ENCODE results near the gene SUPT20HL2.

SUPT20HL2 gene

GRCh38 chrX:24266996-24267395 lies 46.9 kb downstream of the SUPT20HL2 start:
- Histone ChIP-seq H3K27me3 (ENCODE audit: insufficient read depth, insufficient read length) (no peaks in the 10 kb centered on the region), H3K4me1 (ENCODE audit: insufficient read depth, insufficient read length) (no peaks in the 10 kb centered on the region), H3K36me3 (ENCODE audit: insufficient read depth, insufficient read length, low read length) (no peaks in the 10 kb centered on the region), H3K9me3 (ENCODE audit: insufficient read depth, low read length) (no peaks in the 10 kb centered on the region), H3K4me3 (ENCODE audit: insufficient read length, low read depth) (no peak overlapping the region), H3K9ac (ENCODE audit: insufficient read length, low read depth) (no peak overlapping the region)
- no peak for TF ChIP-seq ZNF274 (IDR thresholded peaks at IDR 0.05; ENCODE audit: low read depth, low read length)
- DNase-seq (ENCODE audit: low read depth, low spot score), result no peak

GRCh38 chrX:24264383-24264782 lies 49.5 kb downstream of the SUPT20HL2 start:
- Histone ChIP-seq H3K9ac (ENCODE audit: insufficient read length, low read depth) (no peak overlapping the region), H3K27me3 (ENCODE audit: insufficient read depth, insufficient read length) (no peaks in the 10 kb centered on the region), H3K9me3 (ENCODE audit: insufficient read depth, low read length) (no peaks in the 10 kb centered on the region; the same call in 1 of the 2 replicates), H3K4me1 (ENCODE audit: insufficient read depth, insufficient read length) (no peaks in the 10 kb centered on the region), H3K36me3 (ENCODE audit: insufficient read depth, insufficient read length, low read length) (no peaks in the 10 kb centered on the region), H3K4me3 (ENCODE audit: insufficient read length, low read depth) (no peak overlapping the region)
- DNase-seq (ENCODE audit: low read depth, low spot score), result no peak
- TF ChIP-seq YY1 (IDR thresholded peaks at IDR 0.05; ENCODE audit: insufficient read depth, insufficient read length) (no peak), SUZ12 (IDR thresholded peaks at IDR 0.05; ENCODE audit: extremely low read depth, insufficient read depth, insufficient read length) (no peak), ZNF274 (IDR thresholded peaks at IDR 0.05; ENCODE audit: low read depth, low read length) (no peak)

- H3K4me3 ChIP-seq (ENCODE audit: insufficient read length, low read depth), result no peak overlapping the region
- no peak for DNase-seq (ENCODE audit: low read depth, low spot score)
- no peaks in the 10 kb centered on the region; the same call in 1 of the 2 replicates for H3K9me3 ChIP-seq (ENCODE audit: insufficient read depth, low read length)
- no peak for TF ChIP-seq YY1 (IDR thresholded peaks at IDR 0.05; ENCODE audit: insufficient read depth, insufficient read length)
- TF ChIP-seq SUZ12 (IDR thresholded peaks at IDR 0.05; ENCODE audit: extremely low read depth, insufficient read depth, insufficient read length), result no peak
- TF ChIP-seq ZNF274 (IDR thresholded peaks at IDR 0.05; ENCODE audit: low read depth, low read length), result no peak
- H3K36me3 ChIP-seq (ENCODE audit: insufficient read depth, insufficient read length, low read length), result no peaks in the 10 kb centered on the region
- H3K4me1 ChIP-seq (ENCODE audit: insufficient read depth, insufficient read length), result peaks cover 2% of the 10 kb centered on the region
- no peak overlapping the region for H3K9ac ChIP-seq (ENCODE audit: insufficient read length, low read depth)
- H3K27me3 ChIP-seq (ENCODE audit: insufficient read depth, insufficient read length), result no peaks in the 10 kb centered on the region
Observed at GRCh38 chrX:24262309-24262708, 51.6 kb downstream of the SUPT20HL2 start.
